Stimulated activated CD8-positive, alpha-beta memory T cell treated with anti-CD3 and anti-CD28 coated beads, Interleukin-12 subunit alpha, Interleukin-12 subunit beta, amount 100 ng/mL, for 24 hours (primary cell): ENCODE measurements around the gene RRAGD.

Source experiments
- DNase-seq: peaks from one replicate; pipeline ENCODE4 v3.0.0-alpha.2; 2020; ENCODE audit errors: extremely low read depth

RRAGD gene, protein sequence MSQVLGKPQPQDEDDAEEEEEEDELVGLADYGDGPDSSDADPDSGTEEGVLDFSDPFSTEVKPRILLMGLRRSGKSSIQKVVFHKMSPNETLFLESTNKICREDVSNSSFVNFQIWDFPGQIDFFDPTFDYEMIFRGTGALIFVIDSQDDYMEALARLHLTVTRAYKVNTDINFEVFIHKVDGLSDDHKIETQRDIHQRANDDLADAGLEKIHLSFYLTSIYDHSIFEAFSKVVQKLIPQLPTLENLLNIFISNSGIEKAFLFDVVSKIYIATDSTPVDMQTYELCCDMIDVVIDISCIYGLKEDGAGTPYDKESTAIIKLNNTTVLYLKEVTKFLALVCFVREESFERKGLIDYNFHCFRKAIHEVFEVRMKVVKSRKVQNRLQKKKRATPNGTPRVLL

DNA sequence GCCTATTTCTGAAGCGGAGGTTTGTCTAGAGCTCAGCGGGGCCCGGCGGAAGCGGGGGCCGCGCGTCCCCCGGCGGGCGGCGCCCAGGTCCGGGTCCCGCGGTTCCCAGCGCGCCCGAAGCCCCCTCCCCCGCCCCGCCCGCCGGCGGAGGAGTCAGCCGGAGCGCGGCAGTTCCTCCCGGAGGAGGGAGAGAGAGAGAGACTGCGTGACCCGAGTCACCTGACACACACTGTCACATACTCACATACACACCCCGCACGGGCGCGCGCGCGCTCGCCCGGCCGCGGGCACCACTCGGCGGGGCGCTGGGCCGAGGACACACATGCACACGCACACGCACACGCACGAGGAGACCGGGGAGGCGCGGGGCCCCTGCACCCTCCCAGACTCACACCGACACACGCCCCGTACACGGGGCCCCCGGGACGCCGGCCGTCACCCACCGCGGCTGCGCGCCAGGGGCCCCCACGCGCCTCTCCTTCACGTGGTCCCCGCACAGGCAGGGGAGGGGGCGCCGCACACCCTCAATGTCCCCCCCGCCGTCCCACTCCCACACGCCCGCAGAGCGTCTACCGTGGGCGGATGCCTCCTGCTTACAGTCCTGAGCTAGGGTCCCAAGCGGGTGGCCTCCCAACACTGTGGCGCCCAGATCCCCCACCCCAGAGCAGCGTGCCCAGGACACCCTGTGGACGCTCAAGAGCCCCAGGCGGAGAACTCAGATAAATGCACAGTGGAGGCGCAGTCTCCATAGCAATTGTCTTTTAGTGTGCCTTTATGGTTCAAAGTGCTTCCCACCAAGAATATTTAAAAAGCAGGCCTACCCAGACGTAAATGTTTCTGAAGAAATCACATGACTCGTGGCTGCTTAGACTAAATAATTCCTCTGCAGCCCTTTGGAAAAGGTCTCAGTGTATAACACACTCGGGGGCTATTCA, at the start of gene RRAGD:
Gene RRAGD, minus strand, starts transcription at position 203 of the 935 bp plus-strand sequence. CDS start 280 bp downstream, outside the sequence.
- DNase-seq = no peak

DNA sequence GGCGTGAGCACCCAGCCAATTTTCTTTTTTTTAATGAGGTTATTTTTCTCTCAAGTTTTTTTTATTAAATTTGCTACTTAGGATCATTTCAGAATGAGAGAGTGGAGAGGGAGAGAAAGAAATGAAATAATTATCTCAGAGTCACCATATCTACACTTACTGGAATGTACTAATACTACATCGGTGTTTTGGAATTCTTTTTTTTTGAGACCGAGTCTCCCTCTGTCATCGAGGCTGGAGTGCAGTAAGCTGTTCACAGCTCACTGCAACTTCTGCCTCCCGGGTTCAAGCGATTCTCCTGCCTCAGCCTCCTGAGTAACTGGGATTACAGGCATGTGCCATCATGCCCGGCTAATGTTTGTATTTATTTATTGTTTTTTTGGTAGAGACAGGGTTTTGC, 48.6 kb upstream of the RRAGD start:
- no peak for DNase-seq

GRCh38 chr6:89459501-89459900, 47.4 kb upstream of the RRAGD start:
- no peak for DNase-seq

DNA sequence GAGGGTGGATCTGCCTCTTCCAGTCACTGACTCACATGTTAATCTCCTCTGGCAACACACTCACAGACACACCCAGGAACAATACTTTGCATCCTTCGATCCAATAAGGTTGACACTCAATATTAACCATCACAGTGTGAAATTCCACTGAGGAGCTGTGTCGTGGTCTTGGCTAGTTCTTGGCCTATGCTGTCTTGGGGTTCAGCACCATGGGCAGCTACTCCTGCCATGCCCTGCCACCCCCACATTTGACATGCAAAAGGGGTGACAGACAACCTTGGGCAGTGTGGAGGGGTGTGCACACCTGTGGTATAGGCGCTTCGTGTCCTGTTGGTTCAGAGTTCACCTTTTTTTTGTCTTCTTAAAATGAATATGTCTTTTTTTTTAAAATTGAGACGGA, 46.6 kb upstream of the RRAGD start:
- DNase-seq = no peak

GRCh38 chr6:89454300-89454699, 42.2 kb upstream of the RRAGD start:
- DNase-seq = no peak

DNA sequence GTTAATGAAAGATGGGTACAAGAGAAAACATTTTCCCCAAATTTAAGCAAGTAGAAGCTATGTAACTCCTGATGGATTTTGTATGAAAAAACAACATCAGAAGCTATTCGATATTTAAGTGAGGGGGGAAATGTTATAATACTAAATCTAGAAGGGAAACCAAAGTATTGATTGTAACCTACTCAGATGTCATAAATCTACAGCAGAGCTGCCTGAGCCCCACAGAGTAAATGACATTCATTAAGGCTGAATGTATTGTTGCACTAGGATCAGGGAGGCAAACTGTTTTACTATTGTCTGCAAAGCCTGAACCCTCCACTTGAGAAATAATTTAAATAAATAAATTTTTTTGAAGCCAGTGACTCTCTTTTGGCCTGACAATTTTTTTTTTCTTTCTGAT, 40.2 kb upstream of the RRAGD start:
- no peak for DNase-seq

GRCh38 chr6:89449193-89449592, 37.1 kb upstream of the RRAGD start:
- DNase-seq = no peak

- no peak for DNase-seq
Observed at GRCh38 chr6:89443658-89444057, 31.6 kb upstream of the RRAGD start.

DNA sequence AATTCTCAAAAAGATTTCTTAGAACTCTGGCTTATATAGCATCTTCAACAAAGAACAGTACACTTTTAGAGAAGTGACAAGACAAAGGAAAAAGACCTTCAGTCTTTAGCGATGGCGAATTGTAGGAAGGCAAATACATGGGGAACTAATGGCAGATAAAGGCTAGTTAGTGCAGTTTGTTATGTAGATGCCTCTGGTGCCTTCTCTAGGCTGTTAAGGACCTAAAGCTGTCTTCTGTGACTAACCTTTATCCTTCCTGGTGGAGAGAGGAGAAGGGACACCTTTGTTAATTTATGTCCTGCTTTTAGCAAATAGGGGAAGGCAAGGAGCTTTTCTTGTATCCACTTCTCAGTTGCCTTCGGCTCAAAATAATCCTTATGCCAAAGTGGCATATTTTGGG, 28.1 kb upstream of the RRAGD start:
- no peak for DNase-seq

DNA sequence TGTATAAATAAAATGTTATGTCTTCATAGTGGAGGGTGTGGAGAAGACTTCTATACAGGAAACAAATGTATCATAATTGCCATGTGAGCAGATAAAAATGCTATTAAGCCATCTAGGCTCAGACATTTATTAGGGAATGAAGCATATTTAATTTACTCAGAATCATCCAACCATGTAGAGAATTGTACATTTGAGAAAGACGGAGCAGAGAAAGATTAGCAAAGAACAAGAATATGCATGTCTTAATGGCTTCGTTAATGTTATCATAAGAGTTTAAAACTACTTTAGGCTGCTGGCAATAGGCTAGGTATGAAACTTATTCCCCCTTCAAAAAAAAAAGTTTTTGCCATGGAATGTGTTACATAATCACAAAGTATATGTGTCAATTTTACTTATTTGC, 26.9 kb upstream of the RRAGD start:
- DNase-seq = no peak

GRCh38 chr6:89438248-89438647, 26.2 kb upstream of the RRAGD start:
- no peak for DNase-seq

DNA sequence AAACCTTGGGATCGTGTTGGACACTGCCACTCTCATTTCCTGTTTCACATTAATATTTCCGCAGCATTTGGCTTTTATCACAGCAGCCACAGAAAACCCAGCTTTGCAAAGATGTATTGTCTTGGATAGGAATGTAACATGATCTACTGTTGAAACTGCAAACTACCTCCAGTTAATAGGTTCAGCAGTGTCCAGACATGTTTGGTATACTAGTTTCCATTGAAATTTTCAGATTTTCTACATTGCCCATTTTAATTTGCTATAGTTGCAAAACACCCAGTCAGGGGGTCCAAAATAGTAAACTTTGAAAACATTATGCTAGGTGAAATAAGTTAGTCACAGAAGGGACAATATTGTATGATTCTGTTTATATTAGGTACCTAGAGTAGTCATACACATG, 24.2 kb upstream of the RRAGD start:
- DNase-seq = no peak

DNA sequence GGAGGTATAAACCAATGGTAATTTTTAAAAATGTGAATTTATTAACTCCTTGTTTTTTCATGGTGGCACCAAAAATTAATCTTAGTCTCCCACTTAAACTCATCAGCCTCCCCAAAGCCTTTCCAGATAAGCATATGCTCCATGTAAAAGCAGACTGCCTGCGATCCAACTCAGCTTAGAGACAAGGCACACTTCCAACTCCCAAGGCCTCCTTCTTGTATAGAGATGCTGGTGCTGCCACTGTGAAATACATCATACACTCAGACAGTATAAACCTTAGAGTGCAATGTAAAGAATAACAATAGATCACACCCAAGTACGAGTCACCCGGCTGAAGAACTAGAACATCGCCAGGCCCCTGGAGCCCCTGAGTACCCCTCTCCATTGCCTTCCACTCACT, 22.9 kb upstream of the RRAGD start:
- no peak for DNase-seq

GRCh38 chr6:89434150-89434499, 22.1 kb upstream of the RRAGD start:
- DNase-seq = no peak

- no peak for DNase-seq
Observed at GRCh38 chr6:89433252-89434149, 21.4 kb upstream of the RRAGD start.

GRCh38 chr6:89432875-89433251, 20.8 kb upstream of the RRAGD start, which contains the start of gene ANKRD6:
Gene ANKRD6 (plus strand): TSS chr6:89433152. CDS start chr6:89566977, 133,825 bp downstream.
- DNase-seq = no peak

- DNase-seq = no peak
Observed at GRCh38 chr6:89430201-89430962, 18.3 kb upstream of the RRAGD start.

- DNase-seq = no peak
Observed at GRCh38 chr6:89416796-89417195, 4.7 kb upstream of the RRAGD start.

- DNase-seq = no peak
Observed at GRCh38 chr6:89415185-89415584, 3.1 kb upstream of the RRAGD start.

DNA sequence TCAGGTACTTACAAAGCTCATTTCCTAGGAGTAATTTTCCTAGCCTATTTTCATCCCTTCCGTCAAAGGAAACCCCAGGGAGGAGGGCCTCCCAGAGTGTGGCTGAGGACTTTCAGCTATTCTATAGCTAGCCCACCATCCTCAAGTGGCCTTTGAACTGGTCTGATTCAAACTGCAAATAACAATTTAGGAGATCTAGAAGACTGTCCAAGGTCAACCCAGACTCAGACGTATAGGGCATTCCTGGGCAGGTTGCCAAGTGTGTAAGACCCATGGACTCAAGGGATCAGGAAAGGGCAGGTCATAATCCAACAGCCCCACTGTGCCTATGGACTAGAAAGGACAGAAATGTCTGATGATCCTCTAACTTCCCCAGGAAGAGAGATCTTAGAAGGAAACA, 2.1 kb upstream of the RRAGD start:
- DNase-seq = no peak

DNA sequence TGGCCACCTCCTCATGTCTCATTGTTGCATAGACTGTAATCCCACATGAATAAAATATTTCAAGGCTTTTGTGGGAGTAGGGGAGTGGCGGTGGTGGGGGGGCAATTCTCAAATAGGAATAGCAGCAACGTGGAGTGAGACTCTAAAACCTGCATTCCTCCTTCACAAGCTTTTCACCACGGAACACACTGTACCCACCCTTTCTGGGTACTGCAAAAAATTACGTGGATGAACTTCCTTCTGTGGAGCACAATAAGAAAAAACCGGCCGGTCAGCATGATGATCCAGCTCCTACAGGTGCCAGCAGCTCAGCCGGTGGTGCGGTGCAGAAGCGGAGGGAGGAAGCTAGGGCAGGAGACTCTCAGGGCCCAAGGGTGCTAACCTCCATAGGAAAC, 930 bp upstream of the RRAGD start:
- no peak for DNase-seq
